Subcutaneous adipose tissue (tissue), 4 donors: ENCODE measurements around the gene CHD5. TPM values are rescaled to one million over a fixed set of nuclear protein-coding genes. Genes with fewer than 3 reads are reported as not detected.

Source experiments
- CTCF ChIP-seq: fragments of 450-650 bp; IDR thresholded peaks from one replicate; pipeline ENCODE4 v1.5.1; 2016; ENCODE audit warnings: low read depth, mild to moderate bottlenecking, control low read depth, antibody characterized with exemption, moderate library complexity
- total RNA-seq, 4 donors: library from RNA; depleted of rRNA; stranded (reverse); fragments of >200 nt; gene quantifications; one replicate each; pipeline ENCODE4 v1.1.0, GENCODE V29; 2016

Gene CHD5
- total RNA-seq, 4 donors from 2014 or later: 0.19 to 0.49 (median 0.22) TPM; not detected in 1

GRCh38 chr1:6158181-6158580 lies 21.9 kb downstream of the CHD5 start:
- TF ChIP-seq CTCF: no peak

GRCh38 chr1:6157528-6158174 lies 22.5 kb downstream of the CHD5 start:
- no peak for TF ChIP-seq CTCF

- no peak for TF ChIP-seq CTCF
These were observed 23.0 kb downstream of the CHD5 start for GRCh38 chr1:6157132-6157527.

- TF ChIP-seq CTCF: no peak
These were observed 25.4 kb downstream of the CHD5 start for GRCh38 chr1:6154525-6155319.

GRCh38 chr1:6152882-6153281 lies 27.2 kb downstream of the CHD5 start:
- no peak for TF ChIP-seq CTCF

GRCh38 chr1:6152181-6152580 lies 27.9 kb downstream of the CHD5 start:
- TF ChIP-seq CTCF: no peak

GRCh38 chr1:6151291-6151822 lies 28.8 kb downstream of the CHD5 start:
- no peak for TF ChIP-seq CTCF
